GM12874 (cell line): ENCODE data around the gene TOPBP1.

ENCODE experiments used
- CTCF ChIP-seq: IDR thresholded peaks from 2 replicates; pipeline ENCODE4 v1.5.1; 2011; ENCODE audit warnings: low read depth, mild to moderate bottlenecking, control low read depth, low read length, moderate library complexity; ENCODE audit not compliant: insufficient read depth

Gene TOPBP1

GRCh38 chr3:133599280-133599679 lies 62.5 kb downstream of the TOPBP1 start:
- TF ChIP-seq CTCF, result no peak

DNA sequence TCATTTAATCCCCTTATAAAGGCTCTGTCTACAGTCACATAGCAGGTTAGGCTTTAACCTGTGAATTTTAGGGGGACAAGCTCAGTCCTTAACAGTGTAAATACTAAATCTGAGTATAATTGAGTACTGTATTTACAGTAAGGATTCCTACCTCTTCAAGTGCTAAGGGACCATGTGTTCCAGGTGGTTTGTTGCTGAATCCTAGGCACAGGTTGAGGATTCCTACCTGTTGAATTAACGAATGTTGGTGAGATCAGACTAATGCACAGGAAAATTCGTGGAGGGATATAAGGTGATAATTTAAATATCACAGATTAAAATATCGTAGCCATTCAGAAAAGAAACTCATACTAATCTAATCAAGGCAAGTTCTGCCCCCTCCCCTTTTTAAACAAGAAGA lies 63.3 kb downstream of the TOPBP1 start:
- TF ChIP-seq CTCF, result no peak

GRCh38 chr3:133595341-133595740 lies 66.4 kb downstream of the TOPBP1 start:
- TF ChIP-seq CTCF, result no peak

GRCh38 chr3:133593243-133593642 lies 68.5 kb downstream of the TOPBP1 start:
- no peak for TF ChIP-seq CTCF

- TF ChIP-seq CTCF, result no peak
Measured at GRCh38 chr3:133592843-133593242, 68.9 kb downstream of the TOPBP1 start.

DNA sequence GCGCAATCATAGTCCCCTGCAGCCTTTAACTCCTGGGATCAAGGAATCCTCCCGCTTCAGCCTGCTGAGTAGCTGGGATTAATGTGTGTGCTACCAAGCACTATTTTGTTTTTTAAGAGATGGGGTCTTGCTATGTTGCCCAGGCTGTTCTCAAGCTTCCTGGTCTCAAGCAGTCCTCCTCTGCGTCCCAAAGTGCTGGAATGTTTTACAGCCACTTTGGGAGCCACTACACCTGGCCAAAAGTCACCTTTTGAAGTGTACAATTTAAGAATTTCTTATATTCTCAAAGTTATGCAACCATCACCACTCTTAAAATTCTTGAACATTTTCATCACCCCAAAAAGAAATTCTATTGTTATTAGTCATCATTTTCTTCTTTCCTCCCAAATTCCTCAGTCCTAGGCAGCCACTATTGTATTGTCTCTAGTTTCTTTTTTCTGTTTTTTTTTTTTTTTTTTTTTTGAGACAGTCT lies 70.4 kb downstream of the TOPBP1 start:
- no peak for TF ChIP-seq CTCF

GRCh38 chr3:133589503-133589902 lies 72.2 kb downstream of the TOPBP1 start:
- no peak for TF ChIP-seq CTCF
